ENCODE measurements around the gene CD46.
"Not testable (repeated sequence)": the region's sequence is repeated elsewhere in the genome, so short reads cannot be mapped to it uniquely, and the experiment has no call there.

- TF ChIP-seq ELF4 (IDR thresholded peaks at IDR 0.05); LEF1 (IDR thresholded peaks at IDR 0.05; ENCODE audit: borderline replicate concordance); SP1 (IDR thresholded peaks at IDR 0.05); FOXM1 (IDR thresholded peaks at IDR 0.05; ENCODE audit: borderline replicate concordance): not testable (repeated sequence)
- TF ChIP-seq L3MBTL2 (conservative IDR thresholded peaks at IDR 0.05): 0 out of 2 replicates have a peak, but pooled peaks have one; percentile 18
Measured at GRCh38 chr1:207738158-207738659, 13.6 kb upstream of the CD46 start.

Measured in HEK293T (cell line).